Measurements from ENCODE around the gene GDF9. TPM values are rescaled to one million over a fixed set of nuclear protein-coding genes. Genes with fewer than 3 reads are reported as not detected.
A peak's percentile ranks its signal among the peaks of the same experiment; 100 is the strongest.

GDF9 gene
- total and polyA plus RNA-seq, 2 donors, result 0.26 to 0.65 TPM

DNA sequence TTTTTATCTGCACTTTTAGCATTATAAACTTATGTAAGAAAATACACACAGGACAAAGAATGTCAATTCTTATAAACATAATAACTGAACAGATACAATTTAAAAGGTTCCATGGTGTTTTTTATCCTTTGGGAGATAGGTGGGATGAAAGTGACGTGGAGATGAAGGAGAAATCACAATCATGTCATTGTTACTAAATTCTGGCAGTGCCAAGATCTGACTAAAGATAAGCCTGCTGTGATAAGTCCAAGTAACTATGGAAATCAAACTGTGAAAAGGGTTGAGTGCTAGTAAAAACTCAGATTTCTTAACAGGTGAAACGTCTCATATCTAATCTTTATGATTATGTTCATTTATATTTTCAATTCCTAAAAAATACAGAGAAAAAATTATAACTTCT is 18.3 kb upstream of the GDF9 start:
- no peak overlapping the region for H3K4me3 ChIP-seq (ENCODE audit: low read depth, low read length)
- WGBS, result 57% methylated on average over 2 of the region's 2 CpGs
- no peaks in the 10 kb centered on the region for H3K4me1 ChIP-seq (ENCODE audit: insufficient read depth)
- no peak for DNase-seq (ENCODE audit: extremely low spot score)
- H3K36me3 ChIP-seq (ENCODE audit: insufficient read depth), result peaks cover 4% of the 10 kb centered on the region
- no peak overlapping the region for H3K27ac ChIP-seq (ENCODE audit: low read depth)

- H3K4me1 ChIP-seq (ENCODE audit: insufficient read depth), result no peaks in the 10 kb centered on the region
- DNase-seq (ENCODE audit: extremely low spot score), result no peak
- no peak overlapping the region for H3K4me3 ChIP-seq (ENCODE audit: low read depth, low read length)
- no peak overlapping the region for H3K27ac ChIP-seq (ENCODE audit: low read depth)
- WGBS, result 33% methylated on average over 2 of the region's 2 CpGs
- H3K36me3 ChIP-seq (ENCODE audit: insufficient read depth), result peaks cover 4% of the 10 kb centered on the region
These were observed 17.1 kb upstream of the GDF9 start for GRCh38 chr5:132883261-132883834.

GRCh38 chr5:132877938-132878337 is 11.7 kb upstream of the GDF9 start:
- Histone ChIP-seq H3K36me3 (ENCODE audit: insufficient read depth) (no peaks in the 10 kb centered on the region), H3K4me3 (ENCODE audit: low read depth, low read length) (no peak overlapping the region), H3K27ac (ENCODE audit: low read depth) (no peak overlapping the region), H3K4me1 (ENCODE audit: insufficient read depth) (no peaks in the 10 kb centered on the region)
- no peak for DNase-seq (ENCODE audit: extremely low spot score)
- 47% methylated on average over 3 of the region's 3 CpGs for WGBS

DNA sequence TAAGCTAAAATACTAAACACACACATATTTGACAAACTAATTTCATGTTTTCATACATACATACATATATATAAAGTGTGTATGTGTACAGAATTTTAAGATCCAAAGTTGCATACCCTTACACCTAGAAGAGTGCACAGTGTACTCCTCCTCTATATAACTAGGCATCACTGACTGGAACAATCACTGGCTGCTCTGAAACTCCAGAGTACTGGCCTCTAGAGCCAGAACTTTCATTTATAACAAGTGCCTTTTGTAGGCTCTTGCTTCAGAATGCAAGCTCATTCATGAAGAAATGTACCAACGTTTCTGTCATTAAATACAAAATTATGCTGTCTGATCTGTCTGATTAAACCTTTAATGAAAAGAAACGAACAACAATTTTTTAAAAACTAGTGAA is 11.2 kb upstream of the GDF9 start:
- no peak overlapping the region for H3K27ac ChIP-seq (ENCODE audit: low read depth)
- H3K4me3 ChIP-seq (ENCODE audit: low read depth, low read length), result no peak overlapping the region
- DNase-seq (ENCODE audit: extremely low spot score), result no peak
- no peaks in the 10 kb centered on the region for H3K4me1 ChIP-seq (ENCODE audit: insufficient read depth)
- 75% methylated on average over 2 of the region's 2 CpGs for WGBS
- no peaks in the 10 kb centered on the region for H3K36me3 ChIP-seq (ENCODE audit: insufficient read depth)

DNA sequence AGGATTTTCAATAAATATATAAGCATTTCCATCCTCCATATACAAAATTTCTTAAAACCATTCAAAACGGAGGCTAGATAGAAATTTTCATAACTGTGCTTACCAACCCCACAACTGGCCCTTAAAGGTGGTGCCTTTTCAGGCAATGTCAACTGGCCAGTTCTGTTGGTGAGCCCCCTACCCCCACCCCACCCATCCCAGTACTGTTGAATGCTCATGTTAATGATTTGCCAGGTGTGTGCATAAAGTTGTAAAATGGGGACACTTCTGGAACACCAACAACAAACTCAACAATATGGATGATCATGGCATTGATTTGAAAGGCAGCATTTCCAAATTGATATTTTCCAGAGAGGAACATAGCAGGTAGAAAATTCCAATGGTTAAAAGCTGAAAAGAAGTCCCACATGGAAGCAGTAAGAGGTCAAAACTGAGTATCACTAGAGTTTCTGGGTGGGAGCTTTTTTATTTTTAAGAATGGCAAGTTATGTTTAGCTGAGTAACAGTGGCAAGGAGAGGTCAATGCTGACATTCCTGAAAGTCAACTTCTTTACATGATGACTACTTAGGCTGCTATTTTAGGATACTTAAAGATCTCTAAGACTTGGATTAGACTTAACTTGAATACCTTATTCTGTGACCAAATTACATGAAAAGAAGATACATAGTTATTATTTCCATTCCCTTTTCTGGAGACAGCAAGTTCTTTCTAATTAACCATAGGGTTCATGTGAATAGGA is 9.9 kb upstream of the GDF9 start:
- Histone ChIP-seq H3K36me3 (ENCODE audit: insufficient read depth) (no peaks in the 10 kb centered on the region), H3K4me1 (ENCODE audit: insufficient read depth) (no peaks in the 10 kb centered on the region), H3K4me3 (ENCODE audit: low read depth, low read length) (no peak overlapping the region), H3K27ac (ENCODE audit: low read depth) (no peak overlapping the region)
- no peak for DNase-seq (ENCODE audit: extremely low spot score)
- 88% methylated on average over 1 of the region's 1 CpG for WGBS

DNA sequence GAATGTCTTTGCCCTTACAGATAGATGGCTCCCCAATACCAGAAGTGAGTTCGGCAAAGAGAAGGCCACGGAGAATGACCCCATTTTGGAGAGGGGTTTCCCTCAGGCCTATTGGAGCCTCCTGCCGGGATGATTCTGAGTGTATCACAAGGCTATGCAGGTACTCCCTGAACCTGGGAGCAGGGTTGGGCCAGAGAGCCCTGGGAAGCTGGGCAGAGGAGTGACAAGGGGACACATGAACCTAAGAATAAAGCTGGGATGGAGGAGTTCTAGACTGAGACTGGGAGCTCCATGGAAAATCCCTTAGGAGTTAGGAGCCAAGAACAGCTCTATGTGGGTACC is 7.6 kb upstream of the GDF9 start:
- H3K4me3 ChIP-seq (ENCODE audit: low read depth, low read length), result no peak overlapping the region
- no peak for DNase-seq (ENCODE audit: extremely low spot score)
- no peak overlapping the region for H3K27ac ChIP-seq (ENCODE audit: low read depth)
- no peaks in the 10 kb centered on the region for H3K4me1 ChIP-seq (ENCODE audit: insufficient read depth)
- WGBS, result 94% methylated on average over 3 of the region's 3 CpGs
- no peaks in the 10 kb centered on the region for H3K36me3 ChIP-seq (ENCODE audit: insufficient read depth)

DNA sequence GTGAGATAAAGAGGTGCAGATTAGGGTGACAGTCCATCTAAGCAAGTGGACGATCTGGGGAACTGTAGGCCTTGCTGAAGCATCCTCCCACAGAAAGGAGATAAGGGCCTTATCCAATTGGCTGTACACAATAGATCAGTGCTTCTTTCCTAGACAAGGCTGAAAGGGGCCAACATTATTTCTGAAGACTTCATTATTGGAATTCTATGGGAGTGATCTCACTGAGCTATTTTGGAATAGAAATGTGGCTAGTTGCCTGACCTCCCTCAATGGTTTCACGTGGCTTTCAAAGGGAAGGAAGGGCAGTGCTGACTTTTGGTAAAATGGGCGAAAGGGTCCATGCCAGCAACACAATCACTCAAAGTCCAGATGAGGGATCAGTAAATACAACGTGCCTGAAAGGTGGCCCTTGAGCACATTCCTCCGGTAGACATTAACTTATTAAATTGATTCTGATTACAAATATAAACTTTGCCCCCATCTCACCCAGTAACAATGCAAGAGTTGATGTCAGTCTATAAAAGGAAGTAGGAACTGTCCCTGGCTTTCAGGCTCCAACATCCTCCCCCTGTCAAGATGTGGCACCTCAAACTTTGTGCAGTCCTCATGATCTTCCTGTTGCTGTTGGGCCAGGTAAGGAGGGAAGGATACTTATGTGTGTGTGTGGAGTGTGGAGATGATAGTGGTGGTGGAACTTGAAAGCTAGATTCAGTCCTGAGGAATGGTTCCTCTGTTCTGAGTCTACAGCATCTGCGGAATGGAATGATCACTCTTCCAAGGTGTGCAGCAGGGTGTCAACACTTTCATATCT is 7.1 kb upstream of the GDF9 start, which contains the start of gene LEAP2:
LEAP2 (plus strand) TSS at position 550 of the 811 bp plus-strand sequence; CDS start at position 577, 27 bp downstream.
- no peak within 1 kb of the TSS for H3K4me3 ChIP-seq (ENCODE audit: low read depth, low read length)
- no peaks in the 10 kb centered on the region for H3K4me1 ChIP-seq (ENCODE audit: insufficient read depth)
- H3K36me3 ChIP-seq (ENCODE audit: insufficient read depth), result peaks cover 3% of the 10 kb centered on the region
- no peak within 1 kb of the TSS for H3K27ac ChIP-seq (ENCODE audit: low read depth)
- 69% methylated on average over 6 of the region's 6 CpGs for WGBS
- DNase-seq (ENCODE audit: extremely low spot score), result no peak

GRCh38 chr5:132872788-132873118 is 6.5 kb upstream of the GDF9 start:
- Histone ChIP-seq H3K36me3 (ENCODE audit: insufficient read depth) (peaks cover 4% of the 10 kb centered on the region), H3K4me3 (ENCODE audit: low read depth, low read length) (no peak overlapping the region), H3K4me1 (ENCODE audit: insufficient read depth) (no peaks in the 10 kb centered on the region), H3K27ac (ENCODE audit: low read depth) (no peak overlapping the region)
- WGBS, result 97% methylated on average over 1 of the region's 1 CpG
- DNase-seq (ENCODE audit: extremely low spot score), result no peak

DNA sequence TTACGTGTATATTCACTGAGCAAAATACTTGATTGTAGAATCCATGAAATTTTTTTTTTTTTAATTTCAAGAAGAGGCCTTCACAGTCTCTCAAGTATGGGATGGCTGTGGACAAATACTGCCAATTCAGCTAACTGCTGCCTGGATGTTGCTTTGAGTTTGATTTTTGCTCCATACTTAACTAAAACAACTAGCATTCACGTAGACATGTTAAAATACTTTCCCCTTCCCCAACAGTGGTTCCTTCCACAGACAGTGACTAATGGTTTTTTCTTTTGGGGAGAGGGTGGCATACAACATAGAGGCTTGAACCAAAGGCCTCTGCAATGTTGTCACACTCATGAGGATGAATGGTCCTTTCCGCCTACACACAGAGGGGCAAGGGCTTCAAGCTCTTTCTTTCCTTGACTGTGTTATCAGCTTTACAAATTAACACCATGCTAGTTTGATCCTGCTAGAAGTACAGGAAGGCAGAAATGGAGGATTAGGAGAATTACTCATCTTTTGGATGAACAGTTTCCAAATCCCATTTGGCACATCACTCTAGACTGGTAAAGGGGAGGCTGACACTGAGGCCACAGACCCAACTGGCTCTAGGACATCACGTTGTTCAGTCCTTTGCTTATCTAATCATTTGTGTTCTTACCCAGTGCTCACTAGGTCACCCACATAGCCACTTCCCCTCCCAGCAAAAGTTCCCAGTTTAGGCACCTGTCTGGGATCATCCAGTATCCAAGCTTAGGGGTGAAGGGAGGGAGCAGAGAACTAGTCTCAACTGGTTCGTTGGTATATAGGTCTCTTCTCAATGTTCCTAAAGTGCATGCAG is 5.4 kb upstream of the GDF9 start:
- WGBS, result 81% methylated on average over 5 of the region's 5 CpGs
- Histone ChIP-seq H3K27ac (ENCODE audit: low read depth) (no peak overlapping the region), H3K36me3 (ENCODE audit: insufficient read depth) (peaks cover 4% of the 10 kb centered on the region), H3K4me1 (ENCODE audit: insufficient read depth) (no peaks in the 10 kb centered on the region), H3K4me3 (ENCODE audit: low read depth, low read length) (no peak overlapping the region)
- DNase-seq (ENCODE audit: extremely low spot score), result no peak

DNA sequence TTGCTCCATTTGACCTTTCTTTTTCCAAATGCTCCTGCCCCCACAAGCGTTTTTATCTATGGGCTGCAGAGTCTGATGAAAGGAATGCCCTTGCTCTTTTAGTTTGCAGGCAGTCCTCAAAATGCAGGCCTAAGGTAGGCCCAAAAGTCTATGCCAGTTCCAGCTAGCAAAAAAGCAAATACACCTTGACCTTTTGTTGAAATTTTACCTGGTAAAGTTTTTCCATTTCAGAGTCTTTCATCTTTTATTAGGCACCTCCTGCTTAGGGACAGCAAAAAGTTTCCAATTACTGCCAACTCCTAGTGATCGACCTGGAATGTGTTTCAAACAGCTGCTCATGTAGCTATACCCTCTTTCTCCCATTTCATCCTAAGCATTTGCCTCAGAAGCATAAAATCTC is 4.5 kb upstream of the GDF9 start:
- DNase-seq (ENCODE audit: extremely low spot score), result no peak
- H3K27ac ChIP-seq (ENCODE audit: low read depth), result no peak overlapping the region
- 73% methylated on average over 2 of the region's 2 CpGs for WGBS
- H3K4me1 ChIP-seq (ENCODE audit: insufficient read depth), result no peaks in the 10 kb centered on the region
- no peak overlapping the region for H3K4me3 ChIP-seq (ENCODE audit: low read depth, low read length)
- peaks cover 4% of the 10 kb centered on the region for H3K36me3 ChIP-seq (ENCODE audit: insufficient read depth)

DNA sequence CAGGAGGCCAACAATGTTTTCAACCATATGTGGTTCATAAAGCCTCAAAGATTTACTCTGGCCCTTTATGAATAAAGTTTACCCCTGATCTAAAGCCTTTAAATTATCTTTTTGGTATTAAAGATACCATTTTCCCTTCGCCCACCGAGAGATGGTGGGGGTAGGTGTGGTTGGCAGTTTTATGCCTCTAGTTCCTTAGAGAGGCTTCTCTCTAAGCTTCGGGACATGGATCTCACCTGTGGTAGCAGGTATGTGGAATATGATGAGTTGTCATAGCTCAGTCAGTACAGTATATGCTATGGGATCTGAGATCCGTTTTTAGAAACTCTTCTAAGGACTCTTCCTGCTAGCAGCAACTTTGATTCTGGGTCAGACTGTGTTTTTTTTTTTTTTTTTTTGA is 2.5 kb upstream of the GDF9 start:
- no peaks in the 10 kb centered on the region for H3K4me1 ChIP-seq (ENCODE audit: insufficient read depth)
- H3K4me3 ChIP-seq (ENCODE audit: low read depth, low read length), result no peak overlapping the region
- H3K36me3 ChIP-seq (ENCODE audit: insufficient read depth), result peaks cover 4% of the 10 kb centered on the region
- DNase-seq (ENCODE audit: extremely low spot score), result no peak
- H3K27ac ChIP-seq (ENCODE audit: low read depth), result no peak overlapping the region
- 84% methylated on average over 4 of the region's 4 CpGs for WGBS

- no peaks in the 10 kb centered on the region for H3K4me1 ChIP-seq (ENCODE audit: insufficient read depth)
- WGBS, result under 1% methylated on average over 13 of the region's 13 CpGs
- peaks cover 4% of the 10 kb centered on the region for H3K36me3 ChIP-seq (ENCODE audit: insufficient read depth)
- peak overlapping the region; percentile 74 for H3K4me3 ChIP-seq (ENCODE audit: low read depth, low read length)
- peak overlapping the region; percentile 86 for H3K27ac ChIP-seq (ENCODE audit: low read depth)
- no peak for DNase-seq (ENCODE audit: extremely low spot score)
These were observed 780 bp upstream of the GDF9 start for GRCh38 chr5:132867046-132867451.

GRCh38 chr5:132865668-132866341 is 464 bp downstream of the GDF9 start:
- Histone ChIP-seq H3K27ac (ENCODE audit: low read depth) (peak overlapping the region; percentile 97), H3K4me3 (ENCODE audit: low read depth, low read length) (peak overlapping the region; percentile 74), H3K36me3 (ENCODE audit: insufficient read depth) (peaks cover 4% of the 10 kb centered on the region), H3K4me1 (ENCODE audit: insufficient read depth) (no peaks in the 10 kb centered on the region)
- DNase-seq (ENCODE audit: extremely low spot score), result no peak
- 29% methylated on average over 30 of the region's 30 CpGs for WGBS

Measured in urinary bladder (tissue), 4 donors.